Loucy (cell line): ENCODE measurements around the gene L3MBTL4.

Source experiments
- CTCF ChIP-seq: fragments of 200-600 bp; sonication (generic); conservative IDR thresholded peaks from 2 replicates; pipeline ENCODE4 v1.5.1; 2014; ENCODE audit warnings: mild to moderate bottlenecking, antibody characterized with exemption, low read length
- EZH2phosphoT487 ChIP-seq: fragments of 200-600 bp; IDR thresholded peaks from 2 replicates; pipeline ENCODE4 v1.6.1; 2018; ENCODE audit warnings: antibody characterized with exemption, mild to moderate bottlenecking, moderate library complexity, borderline replicate concordance

- TF ChIP-seq CTCF (no peak), EZH2phosphoT487 (no peak)
Measured at GRCh38 chr18:6139007-6139406, 275.7 kb downstream of the L3MBTL4 start.
